Right lobe of liver (tissue), 6 donors: ENCODE data around the gene ZBTB16. TPM values are rescaled to one million over a fixed set of nuclear protein-coding genes. Genes with fewer than 3 reads are reported as not detected.

Source experiments
- ATAC-seq, 4 donors: fragments of 200-7000 bp; cut with Tn5 transposase; one replicate each; pipeline ENCODE4 v1.9.1; 2020; ENCODE audit warnings: mild to moderate bottlenecking in 4 of 4, moderate library complexity in 4 of 4
- DNase-seq, 3 donors: peaks; one replicate each; pipeline ENCODE4 v3.0.0-alpha.2; 2020
- H3K27ac ChIP-seq, 3 donors: fragments of 200-600 bp; one replicate each; pipeline ENCODE4 v1.8.0; 2022
- H3K27me3 ChIP-seq, 2 donors: fragments of 200-600 bp; one replicate each; pipeline ENCODE4 v1.8.0; 2022
- H3K36me3 ChIP-seq, 4 donors: fragments of 200-600 bp; sonication (generic) in 1 of 4; one replicate each; pipeline versions ENCODE4 v1.5.1 to v1.8.0; 2017 to 2022; ENCODE audit warnings: control low read depth in 1 of 4
- H3K4me1 ChIP-seq, 4 donors: fragments of 200-600 bp; sonication (generic) in 1 of 4; one replicate each; pipeline versions ENCODE4 v1.5.1 to v1.8.0; 2017 to 2022; ENCODE audit warnings: control low read depth in 1 of 4
- H3K4me3 ChIP-seq, 3 donors: fragments of 200-600 bp; one replicate each; pipeline ENCODE4 v1.8.0; 2022
- H3K9me3 ChIP-seq, 4 donors: fragments of 200-600 bp; sonication (generic) in 1 of 4; one replicate each; pipeline versions ENCODE4 v1.5.1 to v1.8.0; 2017 to 2022; ENCODE audit warnings: control low read depth in 1 of 4
- CTCF ChIP-seq, 4 donors: fragments of 200-600 bp in 3 of 4; fragments of 450-650 bp in 1 of 4; IDR thresholded peaks; one replicate each; pipeline versions ENCODE4 v1.5.1 to v1.8.0; 2016 to 2022; ENCODE audit warnings: antibody characterized with exemption in 4 of 4, mild to moderate bottlenecking in 2 of 4
- POLR2A ChIP-seq: fragments of 450-650 bp; IDR thresholded peaks from one replicate; pipeline ENCODE4 v1.6.1; 2017; ENCODE audit warnings: antibody characterized with exemption, mild to moderate bottlenecking
- WGBS: methylation state at CpG from one replicate; pipeline ENCODE4 v1.1.6; 2018; ENCODE audit warnings: low coverage, low lambda C conversion rate; ENCODE audit not compliant: insufficient coverage; ENCODE audit errors: missing lambda C conversion rate; 5-methylcytosine and 5-hydroxymethylcytosine counted together
- intact Hi-C, 2 donors: fragments of 100-400 bp; cut with DNase I; formaldehyde crosslinking; loops; one replicate each; pipeline versions ENCODE4 v1.11.2 to v1.14.1; 2022
- total RNA-seq, 6 experiments: library from RNA; depleted of rRNA in 2 of 6; stranded (reverse); fragments of >200 nt in 2 of 6; fragmentation: NEBNext Ultra II Directional in 3 of 6; extraction: Animal tissue kit (Norgen Biotek cat#: 25700) in 3 of 6; gene quantifications; one replicate each; pipeline versions ENCODE4 v1.1.0 to v1.2.4, GENCODE V29; 2016 to 2023
- donor health status: DM: no; HTN: yes; CAD: no.
- donor health status: DM: no; HTN: no; CAD: no.
- donor health status: DM: no; HTN: no; CAD: no.
- donor health status: DM: no; HTN: yes; CAD: no.
- donor health status: DM: no; HTN: yes; CAD: no.

Gene ZBTB16
- total RNA-seq, 6 experiments from 2014 or later = 13.1 to 205 (median 52.2) TPM

- Histone ChIP-seq H3K27me3 (no peaks in the 10 kb centered on the region), H3K4me3 (no peak overlapping the region), H3K4me1 (peaks cover 0 to 99% (median 51%) of the 10 kb centered on the region in 4 donors), H3K36me3 (peaks cover 0 to 4% (median 0%) of the 10 kb centered on the region in 4 donors), H3K9me3 (no peaks in the 10 kb centered on the region), H3K27ac (peak overlapping the region in 2 of 3 donors; percentile 90 to 96)
- no peak for ATAC-seq
- DNase-seq = no peak
- intact Hi-C loops = no loop called here
- no peak for TF ChIP-seq CTCF (IDR thresholded peaks at IDR 0.05)
- no peak for TF ChIP-seq POLR2A
- 79% methylated on average over 4 of the region's 5 CpGs for WGBS
These were observed 114.3 kb downstream of the ZBTB16 start for GRCh38 chr11:114173843-114174242.

- ATAC-seq (no peak), DNase-seq (no peak)
- intact Hi-C loops = no loop called here
- H3K4me1 ChIP-seq = peaks cover 0 to 99% (median 52%) of the 10 kb centered on the region in 4 donors
- WGBS = no CpG with 5 or more reads among the region's 3 CpGs
- H3K4me3 ChIP-seq = no peak overlapping the region
- peaks cover 0 to 4% (median 0%) of the 10 kb centered on the region in 4 donors for H3K36me3 ChIP-seq
- no peak for TF ChIP-seq CTCF (IDR thresholded peaks at IDR 0.05)
- no peak for TF ChIP-seq POLR2A
- H3K27ac ChIP-seq = peak overlapping the region in 2 of 3 donors; percentile 90 to 96
- H3K9me3 ChIP-seq = no peaks in the 10 kb centered on the region
- H3K27me3 ChIP-seq = no peaks in the 10 kb centered on the region
These were observed 115.4 kb downstream of the ZBTB16 start for GRCh38 chr11:114174712-114175495.

- DNase-seq = no peak
- no peaks in the 10 kb centered on the region for H3K27me3 ChIP-seq
- ATAC-seq = no peak
- TF ChIP-seq POLR2A = no peak
- TF ChIP-seq CTCF (IDR thresholded peaks at IDR 0.05) = no peak
- peaks cover 0 to 4% (median 0%) of the 10 kb centered on the region in 4 donors for H3K36me3 ChIP-seq
- H3K4me3 ChIP-seq = no peak overlapping the region
- intact Hi-C loops = no loop called here
- H3K27ac ChIP-seq = peak overlapping the region in 2 of 3 donors; percentile 90 to 96
- no peaks in the 10 kb centered on the region for H3K9me3 ChIP-seq
- H3K4me1 ChIP-seq = peaks cover 0 to 99% (median 54%) of the 10 kb centered on the region in 4 donors
- 48% methylated on average over 4 of the region's 6 CpGs for WGBS
These were observed 116.2 kb downstream of the ZBTB16 start for GRCh38 chr11:114175706-114176105.

GRCh38 chr11:114176321-114176720, 116.8 kb downstream of the ZBTB16 start:
- ATAC-seq (peak; percentile 36 to 57 (median 46)), DNase-seq (peak; percentile 54 to 78 (median 73))
- intact Hi-C loops = no loop called here
- no peaks in the 10 kb centered on the region for H3K9me3 ChIP-seq
- WGBS = 31% methylated on average over 8 of the region's 8 CpGs
- TF ChIP-seq POLR2A = peak; percentile 11
- TF ChIP-seq CTCF (IDR thresholded peaks at IDR 0.05) = no peak
- H3K4me3 ChIP-seq = no peak overlapping the region
- no peaks in the 10 kb centered on the region for H3K27me3 ChIP-seq
- H3K4me1 ChIP-seq = peaks cover 0 to 99% (median 53%) of the 10 kb centered on the region in 4 donors
- H3K27ac ChIP-seq = peak overlapping the region in 2 of 3 donors; percentile 90 to 96
- peaks cover 0 to 4% (median 0%) of the 10 kb centered on the region in 4 donors for H3K36me3 ChIP-seq
